GM19467 (cell line): Measurements from ENCODE around the gene PLA2R1.
"Not testable (repeated sequence)": the region's sequence is repeated elsewhere in the genome, so short reads cannot be mapped to it uniquely, and the experiment has no call there.

ENCODE experiments used
- ATAC-seq: cut with Tn5 transposase; IDR thresholded peaks from one replicate; pipeline ENCODE4 v1.9.1; 2021; ENCODE audit warnings: mild to moderate bottlenecking, moderate library complexity; ENCODE audit not compliant: unreplicated experiment

PLA2R1 gene

GRCh38 chr2:159984034-159984433 lies 78.4 kb downstream of the PLA2R1 start:
- ATAC-seq, result no peak

- ATAC-seq, result no peak
Observed at GRCh38 chr2:159982842-159983785, 79.3 kb downstream of the PLA2R1 start.

GRCh38 chr2:159982270-159982669 lies 80.1 kb downstream of the PLA2R1 start:
- no peak for ATAC-seq

DNA sequence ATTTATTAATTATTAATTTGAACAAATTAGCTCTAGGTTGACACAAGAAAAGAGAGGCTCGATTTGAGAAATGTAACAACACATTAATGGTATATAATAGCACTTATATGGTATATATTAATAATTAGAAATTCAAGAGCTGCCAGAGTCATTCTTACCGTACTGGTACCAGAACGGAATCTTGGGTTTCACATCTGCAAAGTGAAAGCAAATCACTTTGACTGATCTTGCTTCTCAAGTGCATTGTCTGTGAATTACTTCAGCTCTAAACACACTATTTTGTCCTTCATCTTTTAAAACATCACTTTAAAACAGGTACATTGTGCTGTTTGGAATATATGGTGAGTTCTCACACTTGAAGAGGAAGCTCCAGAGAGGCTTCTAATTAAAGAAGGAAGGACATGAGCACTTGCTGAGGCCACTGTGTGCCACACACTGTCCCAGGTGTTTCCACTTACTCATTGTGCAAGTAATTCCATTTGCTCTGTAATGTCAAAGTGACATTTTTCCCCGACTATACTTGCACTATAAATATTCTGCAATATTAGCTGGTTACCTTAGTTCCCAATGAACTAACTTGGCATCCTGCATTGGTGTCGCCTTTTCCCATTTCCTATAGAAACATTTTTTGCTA lies 85.8 kb downstream of the PLA2R1 start:
- no peak for ATAC-seq

GRCh38 chr2:159973325-159973724 lies 89.1 kb downstream of the PLA2R1 start:
- no peak for ATAC-seq

- no peak for ATAC-seq
Observed at GRCh38 chr2:159971365-159972152, 90.9 kb downstream of the PLA2R1 start.

- ATAC-seq, result not testable (repeated sequence)
Observed at GRCh38 chr2:159970548-159970947, 91.9 kb downstream of the PLA2R1 start.

- no peak for ATAC-seq
Observed at GRCh38 chr2:159968279-159968900, 94.0 kb downstream of the PLA2R1 start.

DNA sequence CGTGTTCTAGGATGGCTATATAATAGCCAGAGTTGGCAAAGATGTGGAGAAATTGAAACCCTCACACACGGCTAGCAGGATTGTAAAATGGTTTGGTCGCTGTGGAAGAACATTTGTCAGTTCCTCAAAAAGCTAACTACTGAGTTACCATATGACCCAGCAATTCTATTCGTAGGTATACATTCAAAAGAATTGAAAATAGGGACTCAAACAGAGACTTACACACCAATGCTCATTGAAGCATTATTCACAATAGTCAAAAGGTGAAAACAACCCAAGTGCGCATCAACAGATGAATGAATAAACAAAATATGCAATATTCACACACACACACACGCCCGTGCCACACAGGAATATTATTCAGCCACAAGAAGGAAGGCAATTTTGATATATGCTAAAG lies 98.7 kb downstream of the PLA2R1 start:
- peak; percentile 56 for ATAC-seq

DNA sequence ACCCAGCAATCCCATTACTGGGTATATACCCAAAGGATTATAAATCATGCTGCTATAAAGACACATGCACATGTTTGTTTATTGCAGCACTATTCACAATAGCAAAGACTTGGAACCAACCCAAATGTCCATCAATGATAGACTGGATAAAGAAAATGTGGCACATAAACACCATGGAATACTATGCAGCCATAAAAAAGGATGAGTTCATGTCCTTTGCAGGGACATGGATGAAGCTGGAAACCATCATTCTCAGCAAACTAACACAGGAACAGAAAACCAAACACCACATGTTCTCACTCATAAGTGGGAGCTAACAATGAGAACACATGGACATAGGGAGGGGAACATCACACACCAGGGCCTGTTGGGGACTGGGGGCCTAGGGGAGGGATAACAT lies 99.9 kb downstream of the PLA2R1 start:
- not testable (repeated sequence) for ATAC-seq

DNA sequence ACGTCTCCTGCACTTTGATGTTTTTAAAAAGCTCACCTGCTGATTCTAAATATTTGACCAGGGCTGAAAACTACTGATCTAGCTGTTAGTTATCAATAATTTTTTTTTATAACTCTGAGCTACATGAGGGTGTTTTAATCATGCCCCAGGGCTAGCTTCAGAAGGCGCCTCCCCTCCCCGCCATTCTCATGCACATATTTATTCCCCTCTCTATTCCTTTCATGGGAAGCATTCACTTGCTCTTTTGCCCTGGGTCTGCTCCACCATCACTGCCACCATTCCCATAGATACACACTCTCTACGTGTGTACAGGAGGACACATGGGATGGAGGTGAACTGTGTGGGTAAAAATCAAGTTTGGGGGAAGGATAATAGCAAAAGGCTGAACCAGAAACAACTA lies 101.0 kb downstream of the PLA2R1 start:
- ATAC-seq, result no peak

GRCh38 chr2:159961037-159961436 lies 101.4 kb downstream of the PLA2R1 start:
- no peak for ATAC-seq

GRCh38 chr2:159960414-159960813 lies 102.0 kb downstream of the PLA2R1 start:
- ATAC-seq, result no peak

DNA sequence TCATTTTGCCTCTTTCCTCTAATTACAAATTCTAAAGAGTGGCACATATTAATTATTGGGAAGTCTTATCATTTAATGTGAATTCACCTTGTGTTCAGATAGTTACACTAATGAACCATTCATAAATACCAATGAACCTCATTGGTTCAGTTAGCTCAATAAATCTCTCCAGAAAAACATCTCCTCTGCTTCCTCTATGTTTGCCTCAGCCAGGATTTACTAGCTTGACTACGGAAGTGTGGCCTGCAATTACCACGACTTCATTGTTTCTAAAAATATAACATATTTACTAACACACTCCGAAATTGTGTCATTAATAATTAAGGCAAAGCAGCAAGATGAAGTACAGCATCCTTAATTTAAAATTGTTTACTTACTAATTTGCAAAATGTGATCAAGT lies 103.3 kb downstream of the PLA2R1 start:
- no peak for ATAC-seq

- no peak for ATAC-seq
Observed at GRCh38 chr2:159953136-159953823, 109.1 kb downstream of the PLA2R1 start.

GRCh38 chr2:159946326-159946999 lies 116.0 kb downstream of the PLA2R1 start:
- ATAC-seq, result no peak

DNA sequence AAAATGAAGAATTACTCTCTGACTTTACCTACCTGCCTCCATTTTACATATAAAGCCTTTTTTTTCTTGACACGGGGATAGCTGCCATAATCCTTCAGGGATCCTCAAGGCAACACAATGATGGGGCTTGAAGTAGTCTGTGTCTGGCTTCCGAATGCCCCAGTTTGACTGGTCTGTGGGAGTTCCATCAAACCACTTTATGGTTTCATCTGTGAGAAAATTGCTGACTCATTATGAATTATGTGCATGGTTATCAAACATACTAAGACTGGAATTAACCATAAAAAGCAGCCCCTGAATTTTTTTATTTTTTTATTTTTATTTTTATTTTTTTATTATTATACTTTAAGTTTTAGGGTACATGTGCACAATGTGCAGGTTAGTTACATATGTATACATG lies 117.5 kb downstream of the PLA2R1 start:
- no peak for ATAC-seq

GRCh38 chr2:159942146-159942545 lies 120.3 kb downstream of the PLA2R1 start:
- no peak for ATAC-seq

- no peak for ATAC-seq
Observed at GRCh38 chr2:159941729-159942128, 120.7 kb downstream of the PLA2R1 start.

- ATAC-seq, result peak; percentile 71
Observed at GRCh38 chr2:159939946-159940345, 122.5 kb downstream of the PLA2R1 start.
